CD4-positive, alpha-beta T cell treated with Interleukin-17A for 1 hour (primary cell): ENCODE data around the gene RPL36AL.

Experiments used
- DNase-seq: peaks from one replicate; pipeline ENCODE4 v3.0.0-alpha.2; 2020

The RPL36AL gene

DNA sequence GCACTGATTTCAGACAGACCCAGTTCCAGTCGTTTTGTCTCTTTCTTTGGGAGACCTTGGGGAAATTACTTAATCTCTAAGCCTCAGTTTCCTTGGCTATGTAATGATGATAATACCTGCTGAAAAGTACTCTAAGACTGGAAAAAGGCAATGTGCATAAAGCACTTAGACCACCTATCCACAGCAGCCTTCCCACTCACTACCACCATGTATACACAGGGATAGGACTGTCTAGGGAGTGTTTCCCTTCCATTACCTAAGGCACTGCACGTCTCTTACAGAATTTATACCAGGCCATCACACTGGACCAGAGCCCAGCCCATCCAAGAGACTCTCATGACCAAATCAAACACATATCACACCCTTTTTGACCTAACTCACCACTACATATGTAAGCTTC is 40.6 kb downstream of the RPL36AL start:
- no peak for DNase-seq

DNA sequence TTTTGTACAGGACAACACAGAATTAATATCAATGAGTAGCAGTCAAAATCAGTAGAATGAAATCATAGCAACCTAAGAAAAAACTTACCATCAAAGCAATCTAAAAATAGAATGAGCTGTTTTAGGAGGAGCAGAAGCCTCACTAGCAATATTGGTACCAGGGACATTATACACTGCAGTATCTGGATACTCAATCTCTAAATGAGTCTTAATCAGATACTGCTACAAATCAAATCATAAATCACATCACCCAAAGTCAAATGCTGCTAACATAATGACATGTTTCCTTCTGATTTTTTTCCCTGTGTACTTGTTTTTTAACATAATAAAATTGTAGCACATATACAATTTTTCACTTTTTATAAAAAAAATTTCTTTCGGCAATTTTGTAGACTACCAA is 42.3 kb downstream of the RPL36AL start:
- no peak for DNase-seq

DNA sequence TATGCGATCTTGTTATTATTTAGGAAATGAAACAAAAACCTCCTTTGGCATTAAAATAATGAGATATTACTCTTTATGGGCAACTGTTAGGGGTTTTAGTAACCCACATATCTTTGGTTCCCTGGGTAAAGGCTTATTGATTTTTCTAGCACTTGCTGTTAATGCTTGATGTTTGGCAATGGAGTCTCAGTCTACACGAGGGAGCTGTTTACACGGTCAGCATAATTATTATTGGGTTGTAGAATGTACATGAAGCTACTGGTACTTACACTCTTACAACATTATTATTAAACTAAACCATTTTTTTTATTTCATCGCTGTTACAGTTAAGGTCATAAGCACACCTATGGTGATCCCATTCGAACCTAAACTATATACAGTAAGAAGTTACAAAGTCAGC is 46.4 kb downstream of the RPL36AL start:
- DNase-seq: no peak

DNA sequence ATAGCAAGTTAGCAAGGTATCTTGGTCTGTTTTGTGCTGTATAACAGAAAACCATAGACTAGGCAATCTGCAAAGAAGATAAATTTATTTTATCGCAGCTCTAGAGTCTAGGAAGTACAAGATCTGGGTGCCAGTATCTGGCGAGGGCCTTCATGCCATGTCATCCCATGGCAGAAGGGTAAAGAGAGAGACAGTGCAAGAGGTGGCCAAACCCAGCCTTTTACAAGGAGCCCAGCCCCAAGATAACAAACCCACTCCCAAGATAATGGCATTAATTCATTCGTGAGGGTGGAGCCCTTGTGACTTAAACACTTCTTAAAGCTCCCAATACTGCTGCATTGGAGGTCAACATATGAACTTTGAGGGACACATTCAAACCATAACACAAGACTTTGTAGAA is 51.1 kb downstream of the RPL36AL start:
- DNase-seq: no peak
